ENCODE measurements around the gene ABCB9.

DNA sequence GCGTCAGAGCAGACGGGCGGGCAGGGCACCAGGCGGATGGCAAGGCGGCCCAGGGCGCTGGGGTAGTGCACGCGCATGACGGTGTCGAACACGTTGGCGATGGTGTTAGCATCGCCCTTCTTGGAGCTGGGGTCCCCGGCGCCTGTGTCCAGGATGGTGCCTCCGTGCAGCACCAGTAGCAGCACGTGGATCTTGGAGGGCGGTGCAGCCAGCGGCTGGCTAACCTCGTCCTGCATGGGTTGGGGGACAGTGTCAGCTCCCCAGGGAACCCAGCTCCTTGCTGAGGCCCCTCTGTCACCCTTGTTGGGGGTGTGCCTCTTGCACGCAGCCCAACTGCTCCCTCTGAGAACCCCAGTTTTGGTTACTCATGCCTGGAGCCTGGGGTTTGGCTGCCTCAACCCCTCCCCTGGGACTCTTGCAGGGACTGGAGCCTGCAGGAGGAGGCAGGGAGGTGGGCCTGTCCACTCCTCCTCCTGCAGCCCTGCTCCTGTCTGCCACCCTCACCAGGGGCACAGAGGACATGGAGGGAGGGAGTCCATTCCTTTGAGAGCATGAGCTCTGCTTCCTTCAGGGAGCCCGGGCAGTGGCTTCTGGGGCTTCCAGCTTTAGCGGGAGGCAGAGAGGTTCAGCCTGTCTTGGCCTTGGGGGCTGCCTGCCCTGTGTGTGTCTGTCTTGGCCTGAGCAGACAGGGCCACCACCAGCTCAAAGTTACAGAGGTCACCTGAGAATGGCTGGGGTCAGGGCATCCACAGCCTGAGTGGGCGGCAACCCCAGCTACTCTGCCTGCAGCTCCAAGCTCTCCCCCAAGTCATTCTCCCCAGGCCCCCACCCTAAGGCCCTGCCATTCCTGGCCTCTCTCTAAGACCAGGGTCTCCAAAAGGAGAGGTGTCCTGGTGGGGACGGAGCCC lies 31.3 kb upstream of the ABCB9 start:
- TF ChIP-seq, protein P1, sequence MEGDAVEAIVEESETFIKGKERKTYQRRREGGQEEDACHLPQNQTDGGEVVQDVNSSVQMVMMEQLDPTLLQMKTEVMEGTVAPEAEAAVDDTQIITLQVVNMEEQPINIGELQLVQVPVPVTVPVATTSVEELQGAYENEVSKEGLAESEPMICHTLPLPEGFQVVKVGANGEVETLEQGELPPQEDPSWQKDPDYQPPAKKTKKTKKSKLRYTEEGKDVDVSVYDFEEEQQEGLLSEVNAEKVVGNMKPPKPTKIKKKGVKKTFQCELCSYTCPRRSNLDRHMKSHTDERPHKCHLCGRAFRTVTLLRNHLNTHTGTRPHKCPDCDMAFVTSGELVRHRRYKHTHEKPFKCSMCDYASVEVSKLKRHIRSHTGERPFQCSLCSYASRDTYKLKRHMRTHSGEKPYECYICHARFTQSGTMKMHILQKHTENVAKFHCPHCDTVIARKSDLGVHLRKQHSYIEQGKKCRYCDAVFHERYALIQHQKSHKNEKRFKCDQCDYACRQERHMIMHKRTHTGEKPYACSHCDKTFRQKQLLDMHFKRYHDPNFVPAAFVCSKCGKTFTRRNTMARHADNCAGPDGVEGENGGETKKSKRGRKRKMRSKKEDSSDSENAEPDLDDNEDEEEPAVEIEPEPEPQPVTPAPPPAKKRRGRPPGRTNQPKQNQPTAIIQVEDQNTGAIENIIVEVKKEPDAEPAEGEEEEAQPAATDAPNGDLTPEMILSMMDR (IDR thresholded peaks at IDR 0.05) = no peak
- no peak for TF ChIP-seq POLR2A (IDR thresholded peaks at IDR 0.05)
- TF ChIP-seq POLR2AphosphoS5 (IDR thresholded peaks at IDR 0.05) = no peak

Data from upper lobe of left lung (tissue), 4 donors.